Retinal pigment epithelial cell (primary cell): ENCODE data around the gene AEN.

Source experiments
- DNase-seq: peaks from one replicate; pipeline ENCODE4 v3.0.0-alpha.2; 2010; ENCODE audit warnings: low read depth
- H3K4me3 ChIP-seq: 2 replicates; pipeline ENCODE4 v1.5.1; 2011; ENCODE audit warnings: mild to moderate bottlenecking, low read length, control low read depth, moderate library complexity
- TF ChIP-seq, protein P1 (sequence below): conservative IDR thresholded peaks from 2 replicates; pipeline ENCODE4 v1.5.1; 2011; ENCODE audit warnings: low read depth, low read length, control low read depth, inconsistent platforms

AEN gene

DNA sequence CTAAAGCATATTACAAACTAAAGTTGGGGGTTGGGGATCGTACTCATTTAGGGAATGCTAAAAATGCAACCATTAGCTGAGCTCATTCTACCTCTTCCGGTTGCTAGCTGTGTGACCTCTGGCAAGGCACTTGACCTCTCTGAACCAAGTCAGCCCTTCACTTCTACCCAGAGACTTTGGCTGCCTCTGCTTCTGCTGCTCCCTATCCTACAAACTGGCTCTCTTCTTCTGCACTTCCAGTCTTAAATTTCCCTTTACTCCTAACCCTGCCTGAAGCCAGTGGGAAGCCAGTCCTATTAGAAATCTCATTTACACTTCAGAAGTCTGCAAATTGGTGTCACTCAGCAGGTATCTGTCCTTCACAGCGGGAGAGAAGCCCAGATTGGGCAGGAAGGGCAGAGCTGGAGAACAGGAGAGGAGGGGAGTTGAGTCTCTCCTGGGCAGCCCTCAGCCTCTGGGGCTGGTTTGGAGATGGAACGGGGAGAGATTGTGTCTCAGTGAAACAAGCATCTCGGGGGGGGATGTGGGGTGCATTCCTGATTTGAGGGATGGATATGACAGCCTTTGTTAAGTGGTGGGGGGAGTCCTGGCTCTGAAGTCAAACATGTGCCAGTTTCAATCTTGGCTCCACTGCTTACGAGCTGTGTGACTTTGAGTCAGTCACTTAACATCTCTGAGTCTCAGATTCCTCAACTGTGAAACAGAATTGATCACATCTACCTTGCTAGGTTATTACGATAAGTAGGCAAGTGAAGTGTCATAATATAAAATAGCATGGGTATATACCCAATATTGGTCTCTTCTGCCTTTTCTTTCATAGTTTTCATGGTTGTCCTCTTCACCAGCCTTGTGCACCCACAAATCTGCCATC lies 7.8 kb upstream of the AEN start:
- DNase-seq: no peak
- TF ChIP-seq, protein P1, sequence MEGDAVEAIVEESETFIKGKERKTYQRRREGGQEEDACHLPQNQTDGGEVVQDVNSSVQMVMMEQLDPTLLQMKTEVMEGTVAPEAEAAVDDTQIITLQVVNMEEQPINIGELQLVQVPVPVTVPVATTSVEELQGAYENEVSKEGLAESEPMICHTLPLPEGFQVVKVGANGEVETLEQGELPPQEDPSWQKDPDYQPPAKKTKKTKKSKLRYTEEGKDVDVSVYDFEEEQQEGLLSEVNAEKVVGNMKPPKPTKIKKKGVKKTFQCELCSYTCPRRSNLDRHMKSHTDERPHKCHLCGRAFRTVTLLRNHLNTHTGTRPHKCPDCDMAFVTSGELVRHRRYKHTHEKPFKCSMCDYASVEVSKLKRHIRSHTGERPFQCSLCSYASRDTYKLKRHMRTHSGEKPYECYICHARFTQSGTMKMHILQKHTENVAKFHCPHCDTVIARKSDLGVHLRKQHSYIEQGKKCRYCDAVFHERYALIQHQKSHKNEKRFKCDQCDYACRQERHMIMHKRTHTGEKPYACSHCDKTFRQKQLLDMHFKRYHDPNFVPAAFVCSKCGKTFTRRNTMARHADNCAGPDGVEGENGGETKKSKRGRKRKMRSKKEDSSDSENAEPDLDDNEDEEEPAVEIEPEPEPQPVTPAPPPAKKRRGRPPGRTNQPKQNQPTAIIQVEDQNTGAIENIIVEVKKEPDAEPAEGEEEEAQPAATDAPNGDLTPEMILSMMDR: no peak
- H3K4me3 ChIP-seq: no peak overlapping the region

DNA sequence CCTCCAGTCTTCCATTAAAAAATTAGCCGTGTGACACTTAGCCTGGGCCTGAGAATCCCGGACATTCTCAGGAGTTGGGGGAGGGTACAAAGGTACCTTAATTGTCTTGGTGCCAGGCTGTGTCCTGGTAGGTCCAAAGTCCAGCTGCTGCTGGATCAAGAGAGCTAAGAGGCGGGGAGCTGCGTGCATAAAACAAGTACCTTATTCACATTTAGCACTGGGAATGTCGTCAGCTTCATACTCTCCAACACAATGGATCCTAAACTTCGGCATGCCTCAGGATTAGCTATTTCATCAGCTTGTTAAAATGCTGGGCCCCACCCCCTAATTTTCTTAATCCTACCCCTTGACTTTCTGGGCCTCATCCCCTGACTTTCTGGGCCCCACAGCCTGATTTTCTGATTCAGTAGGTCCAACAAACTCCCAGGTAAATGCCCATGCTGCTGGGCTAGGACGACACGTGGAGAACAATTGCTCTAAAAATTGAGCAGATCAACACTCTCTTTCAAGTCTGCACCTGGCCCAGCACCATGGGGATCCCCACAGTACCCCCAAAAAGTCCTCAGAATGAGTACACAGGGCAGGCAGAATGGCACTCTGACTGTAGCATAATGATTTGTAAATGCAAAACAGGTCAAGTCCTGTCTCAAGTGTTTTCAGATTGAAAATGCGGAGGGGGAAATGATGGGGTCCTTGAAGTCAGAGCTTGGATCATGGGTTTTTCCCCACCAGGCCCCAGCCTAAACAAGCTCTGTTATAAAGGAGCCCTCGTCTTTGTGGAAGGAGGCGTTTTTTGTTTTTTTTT lies 5.6 kb upstream of the AEN start:
- TF ChIP-seq, protein P1: no peak
- no peak for DNase-seq
- H3K4me3 ChIP-seq: no peak overlapping the region

DNA sequence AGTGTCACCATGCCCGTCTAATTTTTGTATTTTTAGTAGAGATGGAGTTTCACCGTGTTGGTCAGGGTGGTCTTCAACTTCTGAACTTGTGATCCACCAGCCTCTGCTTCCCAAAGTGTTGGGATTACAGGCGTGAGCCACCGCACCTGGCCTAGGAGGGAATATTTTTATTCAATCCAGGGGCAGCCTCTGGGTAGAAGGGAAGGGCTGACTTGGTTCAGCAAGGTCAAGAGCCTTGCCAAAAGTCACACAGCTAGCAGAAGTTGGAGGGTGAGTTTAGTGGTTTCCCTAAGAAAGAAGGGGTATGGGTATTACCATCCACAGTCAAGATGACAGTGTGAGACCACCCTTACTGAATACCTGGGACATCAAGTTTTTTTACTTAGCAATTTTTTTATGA lies 4.9 kb upstream of the AEN start:
- no peak overlapping the region for H3K4me3 ChIP-seq
- no peak for DNase-seq
- TF ChIP-seq, protein P1: no peak

DNA sequence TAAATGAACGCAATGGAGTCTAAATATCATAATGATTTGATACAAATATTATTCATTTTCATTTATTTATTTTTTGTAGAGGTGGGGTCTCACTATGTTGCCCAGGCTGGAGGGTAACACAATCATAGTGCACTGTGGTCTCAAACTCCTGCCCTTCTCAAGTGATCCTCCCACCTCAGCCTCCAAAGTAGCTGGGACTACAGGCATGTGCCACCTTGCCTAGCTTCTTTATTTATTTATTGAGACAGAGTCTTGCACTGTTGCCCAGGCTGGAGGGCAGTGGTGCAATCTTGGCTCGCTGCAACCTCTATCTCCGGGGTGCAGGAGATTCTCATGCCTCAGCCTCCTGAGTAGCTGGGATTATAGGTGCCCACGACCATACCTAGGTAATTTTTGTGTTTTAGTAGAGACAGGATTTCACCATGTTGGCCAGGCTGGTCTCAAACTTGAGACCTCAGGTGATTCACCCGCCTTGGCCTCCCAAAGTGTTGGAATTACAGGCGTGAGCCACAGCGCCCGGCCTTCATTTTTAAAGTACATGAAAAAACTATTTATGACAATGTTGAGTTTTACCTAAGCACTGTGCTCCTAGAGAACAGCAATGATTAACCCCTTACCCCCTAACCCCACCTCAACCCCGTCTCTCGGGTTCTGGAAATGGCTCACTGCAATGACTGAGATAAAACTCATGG lies 4.0 kb upstream of the AEN start:
- TF ChIP-seq, protein P1: no peak
- no peak overlapping the region for H3K4me3 ChIP-seq
- DNase-seq: no peak

DNA sequence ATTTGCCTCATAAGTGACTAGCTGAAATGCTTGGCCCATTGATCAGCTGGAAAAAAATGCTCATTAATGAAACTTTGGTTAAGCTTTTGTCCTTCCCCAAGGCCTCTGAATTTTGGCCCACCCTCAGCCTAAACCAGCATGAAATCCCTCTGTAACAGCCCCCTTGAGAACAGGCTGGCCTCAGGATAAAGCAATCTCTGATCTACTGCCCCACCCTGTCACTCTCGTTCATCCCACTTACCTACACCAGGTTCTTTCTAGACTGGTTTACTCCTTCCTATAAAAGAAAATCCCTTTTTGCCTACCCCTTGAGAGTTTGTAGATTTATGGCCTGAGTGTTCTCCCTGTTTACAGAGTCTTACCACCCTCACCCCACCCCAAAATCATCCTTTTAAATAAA lies 3.4 kb upstream of the AEN start:
- DNase-seq: no peak
- TF ChIP-seq, protein P1: no peak

DNA sequence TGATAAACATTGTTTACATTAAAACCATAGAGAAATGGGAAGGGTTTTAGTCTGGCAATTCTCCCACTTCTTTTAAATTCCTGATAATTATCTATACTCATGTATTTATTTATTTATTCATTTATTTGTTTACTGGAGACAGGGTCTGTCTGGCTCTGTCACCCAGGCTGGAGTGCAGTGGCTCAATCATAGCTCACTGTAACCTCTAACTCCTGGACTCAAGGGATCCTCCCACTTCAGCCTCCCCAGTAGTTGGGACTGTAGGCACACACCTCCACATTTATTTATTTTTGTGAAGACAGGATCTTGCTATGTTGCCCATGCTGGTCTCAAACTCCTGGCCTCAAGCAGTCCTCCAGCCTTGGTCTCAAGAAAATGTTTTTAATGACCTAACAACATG lies 2.5 kb upstream of the AEN start:
- TF ChIP-seq, protein P1: no peak
- H3K4me3 ChIP-seq: no peak overlapping the region
- no peak for DNase-seq

More for the DNA sequence above, 3.4 kb upstream of the AEN start:
- H3K4me3 ChIP-seq: no peak overlapping the region
